Stomach smooth muscle (tissue), 2 donors: ENCODE data around the gene ARHGAP5.

Source experiments
- H3K27ac ChIP-seq: one replicate; pipeline ENCODE4 v1.7.0; 2013; ENCODE audit warnings: mild to moderate bottlenecking, low read length, inconsistent platforms
- H3K27me3 ChIP-seq, 2 donors: one replicate each; pipeline ENCODE4 v1.7.0; 2013; ENCODE audit warnings: low read length in 2 of 2; ENCODE audit not compliant: insufficient read depth in 2 of 2, control insufficient read depth in 1 of 2
- H3K36me3 ChIP-seq, 2 donors: one replicate each; pipeline ENCODE4 v1.7.0; 2013; ENCODE audit warnings: low read length in 2 of 2; ENCODE audit not compliant: control insufficient read depth in 2 of 2, insufficient read depth in 2 of 2
- H3K4me1 ChIP-seq: one replicate; pipeline ENCODE4 v1.7.0; 2013; ENCODE audit warnings: low read length; ENCODE audit not compliant: control insufficient read depth, insufficient read depth
- H3K4me3 ChIP-seq, 2 donors: one replicate each; pipeline ENCODE4 v1.7.0; 2013; ENCODE audit warnings: low read length in 2 of 2
- H3K9ac ChIP-seq, 2 donors: one replicate each; pipeline ENCODE4 v1.7.0; 2013; ENCODE audit warnings: low read length in 2 of 2, mild to moderate bottlenecking in 1 of 2
- H3K9me3 ChIP-seq, 2 donors: one replicate each; pipeline ENCODE4 v1.7.0; 2013; ENCODE audit warnings: low read length in 2 of 2; ENCODE audit not compliant: control insufficient read depth in 2 of 2
- donor health status: healthy.
- donor health status: Pancreatic carcinoma.

The ARHGAP5 gene

DNA sequence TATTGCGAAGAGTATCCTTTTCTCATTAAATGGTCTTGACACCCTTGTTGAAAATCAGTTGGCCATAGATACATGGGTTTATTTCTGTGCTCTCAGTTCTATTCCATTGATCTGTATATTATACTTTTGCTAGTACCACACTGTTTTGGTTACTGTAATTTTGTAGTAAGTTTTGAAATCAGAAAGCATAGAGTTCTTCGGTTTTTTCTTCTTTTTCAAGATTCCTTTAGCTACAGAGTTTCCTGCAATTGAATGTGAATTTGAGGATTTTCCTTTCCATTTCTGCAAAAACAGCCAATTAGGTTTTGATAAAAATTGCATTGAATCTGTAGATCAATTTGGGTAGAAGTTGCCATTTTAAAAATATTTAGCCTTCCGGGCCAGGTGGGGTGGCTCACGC is 60.2 kb downstream of the ARHGAP5 start:
- no peaks in the 10 kb centered on the region for H3K4me1 ChIP-seq
- H3K4me3 ChIP-seq, result no peak overlapping the region
- no peak overlapping the region for H3K9ac ChIP-seq
- no peak overlapping the region for H3K27ac ChIP-seq
- H3K36me3 ChIP-seq, result no peaks in the 10 kb centered on the region
- no peaks in the 10 kb centered on the region for H3K27me3 ChIP-seq
- H3K9me3 ChIP-seq, result peaks cover 0 to 11% of the 10 kb centered on the region in 2 donors

- Histone ChIP-seq H3K27me3 (no peaks in the 10 kb centered on the region), H3K4me1 (no peaks in the 10 kb centered on the region), H3K9ac (no peak overlapping the region), H3K9me3 (peaks cover 0 to 11% of the 10 kb centered on the region in 2 donors), H3K36me3 (no peaks in the 10 kb centered on the region), H3K4me3 (no peak overlapping the region), H3K27ac (no peak overlapping the region)
Measured at GRCh38 chr14:32137892-32138291, 60.8 kb downstream of the ARHGAP5 start.

DNA sequence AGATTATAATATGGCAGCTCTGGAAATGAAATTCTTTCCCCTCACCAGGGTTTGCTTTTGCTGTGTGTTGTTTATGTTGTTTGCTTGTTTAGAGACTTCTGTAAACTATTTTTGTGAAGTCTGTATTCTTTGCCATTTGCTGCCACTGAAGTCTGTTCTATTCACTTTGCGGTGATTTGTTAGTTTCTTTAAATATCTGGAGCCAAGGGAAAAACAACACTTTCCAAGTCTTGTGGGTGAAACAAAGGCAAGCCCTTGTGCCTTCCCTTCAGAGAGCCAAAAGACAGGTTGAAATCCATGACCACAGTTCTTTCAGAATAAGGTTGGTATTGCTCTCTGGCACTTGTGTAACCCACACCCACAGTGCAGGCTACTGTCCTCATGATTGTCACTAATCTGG is 65.2 kb downstream of the ARHGAP5 start:
- no peaks in the 10 kb centered on the region for H3K4me1 ChIP-seq
- no peak overlapping the region for H3K4me3 ChIP-seq
- no peak overlapping the region for H3K9ac ChIP-seq
- no peaks in the 10 kb centered on the region for H3K36me3 ChIP-seq
- H3K27ac ChIP-seq, result no peak overlapping the region
- no peaks in the 10 kb centered on the region for H3K27me3 ChIP-seq
- peaks cover 0 to 11% of the 10 kb centered on the region in 2 donors for H3K9me3 ChIP-seq

GRCh38 chr14:32142754-32143437 is 65.8 kb downstream of the ARHGAP5 start:
- no peaks in the 10 kb centered on the region for H3K27me3 ChIP-seq
- H3K9ac ChIP-seq, result no peak overlapping the region
- peaks cover 0 to 7% of the 10 kb centered on the region in 2 donors for H3K9me3 ChIP-seq
- no peaks in the 10 kb centered on the region for H3K4me1 ChIP-seq
- no peak overlapping the region for H3K27ac ChIP-seq
- H3K4me3 ChIP-seq, result no peak overlapping the region
- no peaks in the 10 kb centered on the region for H3K36me3 ChIP-seq

GRCh38 chr14:32150392-32150791 is 73.3 kb downstream of the ARHGAP5 start:
- Histone ChIP-seq H3K9ac (no peak overlapping the region), H3K27me3 (no peaks in the 10 kb centered on the region), H3K4me3 (no peak overlapping the region), H3K27ac (no peak overlapping the region), H3K36me3 (peaks cover 12 to 23% of the 10 kb centered on the region in 2 donors), H3K4me1 (no peaks in the 10 kb centered on the region), H3K9me3 (no peaks in the 10 kb centered on the region)

GRCh38 chr14:32166029-32166428 is 88.9 kb downstream of the ARHGAP5 start:
- Histone ChIP-seq H3K4me1 (no peaks in the 10 kb centered on the region), H3K9me3 (no peaks in the 10 kb centered on the region), H3K27me3 (no peaks in the 10 kb centered on the region), H3K36me3 (no peaks in the 10 kb centered on the region), H3K4me3 (no peak overlapping the region), H3K9ac (no peak overlapping the region), H3K27ac (no peak overlapping the region)

GRCh38 chr14:32166924-32167323 is 89.8 kb downstream of the ARHGAP5 start:
- Histone ChIP-seq H3K9me3 (no peaks in the 10 kb centered on the region), H3K27me3 (no peaks in the 10 kb centered on the region), H3K27ac (no peak overlapping the region), H3K36me3 (no peaks in the 10 kb centered on the region), H3K4me3 (no peak overlapping the region), H3K4me1 (no peaks in the 10 kb centered on the region), H3K9ac (no peak overlapping the region)

DNA sequence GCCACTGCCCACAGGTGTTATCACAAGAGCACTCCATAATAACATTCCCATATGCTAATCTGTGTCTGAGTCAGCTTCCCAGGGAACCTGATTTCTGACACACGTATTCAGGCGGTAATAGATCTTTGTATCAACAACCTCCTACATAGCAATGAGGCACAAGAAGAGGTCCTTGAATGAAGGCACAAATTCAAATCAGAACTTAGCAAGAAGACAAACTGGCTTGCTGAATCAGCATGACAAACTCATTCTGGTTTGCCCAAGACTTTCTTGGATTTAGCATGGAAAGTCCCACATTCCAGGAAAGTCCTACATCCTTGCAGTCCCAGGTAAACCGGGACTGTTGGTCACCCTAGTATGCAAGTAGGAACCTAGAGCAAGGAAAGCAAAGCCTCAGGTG is 90.8 kb downstream of the ARHGAP5 start:
- H3K9ac ChIP-seq, result no peak overlapping the region
- no peaks in the 10 kb centered on the region for H3K9me3 ChIP-seq
- H3K36me3 ChIP-seq, result no peaks in the 10 kb centered on the region
- no peaks in the 10 kb centered on the region for H3K27me3 ChIP-seq
- H3K4me3 ChIP-seq, result no peak overlapping the region
- no peak overlapping the region for H3K27ac ChIP-seq
- no peaks in the 10 kb centered on the region for H3K4me1 ChIP-seq

- no peak overlapping the region for H3K27ac ChIP-seq
- H3K4me1 ChIP-seq, result no peaks in the 10 kb centered on the region
- H3K9ac ChIP-seq, result no peak overlapping the region
- no peaks in the 10 kb centered on the region for H3K36me3 ChIP-seq
- no peak overlapping the region for H3K4me3 ChIP-seq
- no peaks in the 10 kb centered on the region for H3K27me3 ChIP-seq
- no peaks in the 10 kb centered on the region for H3K9me3 ChIP-seq
Measured at GRCh38 chr14:32169191-32169590, 92.1 kb downstream of the ARHGAP5 start.

- H3K9ac ChIP-seq, result no peak overlapping the region
- no peaks in the 10 kb centered on the region for H3K36me3 ChIP-seq
- no peak overlapping the region for H3K4me3 ChIP-seq
- no peaks in the 10 kb centered on the region for H3K27me3 ChIP-seq
- H3K27ac ChIP-seq, result no peak overlapping the region
- H3K9me3 ChIP-seq, result no peaks in the 10 kb centered on the region
- no peaks in the 10 kb centered on the region for H3K4me1 ChIP-seq
Measured at GRCh38 chr14:32171469-32171868, 94.4 kb downstream of the ARHGAP5 start.

GRCh38 chr14:32183151-32184058 is 106.3 kb downstream of the ARHGAP5 start:
- Histone ChIP-seq H3K9ac (no peak overlapping the region), H3K27me3 (no peaks in the 10 kb centered on the region), H3K27ac (no peak overlapping the region), H3K4me1 (no peaks in the 10 kb centered on the region), H3K4me3 (no peak overlapping the region), H3K9me3 (peaks cover 2 to 8% of the 10 kb centered on the region in 2 donors), H3K36me3 (no peaks in the 10 kb centered on the region)
